HEK293T (cell line): ENCODE results near the gene FEV.

Experiments used
- ARNT ChIP-seq: fragments of 450-650 bp; IDR thresholded peaks from 2 replicates; pipeline ENCODE4 v1.6.1; 2017; ENCODE audit warnings: mild to moderate bottlenecking
- PKNOX1 ChIP-seq: fragments of 450-650 bp; IDR thresholded peaks from 2 replicates; pipeline ENCODE4 v1.6.1; 2016
- SP1 ChIP-seq: fragments of 450-650 bp; IDR thresholded peaks from 2 replicates; pipeline ENCODE4 v1.6.1; 2017

DNA sequence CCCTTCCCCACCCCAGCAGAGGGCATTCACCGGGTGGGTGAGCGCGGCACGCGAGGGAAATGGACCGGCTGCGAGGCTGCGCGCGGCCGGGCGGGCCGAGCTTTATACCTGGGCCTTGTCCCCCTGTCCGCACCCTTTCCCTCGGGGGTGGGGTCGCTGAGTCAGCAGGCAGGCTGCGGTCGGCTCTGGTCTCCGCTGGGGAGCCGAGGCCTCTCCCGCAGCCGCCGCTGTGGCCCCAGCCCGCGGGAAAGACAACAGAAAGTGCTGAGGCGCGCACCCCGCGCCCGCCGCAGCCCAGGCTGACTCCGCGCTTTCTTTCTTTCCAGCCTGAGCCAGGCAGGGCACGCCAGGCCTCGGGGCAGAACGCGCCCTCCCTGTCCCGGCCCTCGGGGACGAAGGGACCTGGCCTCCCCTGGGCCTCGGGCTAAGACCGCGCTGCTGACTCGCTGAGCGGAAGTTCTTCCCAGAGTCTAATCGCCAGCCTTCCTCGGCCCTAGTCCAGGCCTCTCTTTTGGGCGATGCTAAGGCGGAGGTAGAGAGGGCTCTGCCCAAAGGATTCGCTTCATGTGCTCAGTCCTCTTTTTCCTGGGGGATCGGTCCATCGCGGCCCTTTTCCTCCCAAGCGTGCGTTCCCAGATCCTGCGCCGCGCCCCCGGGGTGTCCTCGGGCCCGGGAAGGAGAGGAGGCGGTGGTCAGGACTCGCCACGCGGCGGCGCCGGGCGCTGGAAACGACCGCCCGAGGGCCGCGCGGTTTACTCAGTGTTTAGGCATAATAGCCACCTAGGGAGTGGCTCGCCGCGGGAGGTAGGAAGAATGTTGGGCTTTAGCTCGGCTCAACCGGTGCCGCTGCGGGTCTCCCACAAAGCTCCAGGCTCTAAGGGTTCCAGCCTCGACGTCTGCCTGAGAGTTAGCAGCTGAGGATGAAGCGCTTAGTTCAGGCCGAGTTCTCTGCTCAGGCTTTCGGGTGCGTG, 8.6 kb upstream of the FEV start, which contains the start of gene CRYBA2:
- TF ChIP-seq SP1 (no peak), ARNT (no peak), PKNOX1 (no peak)
